Body of pancreas (tissue), 4 donors: ENCODE data around the gene PLEKHG5.

Experiments used
- CTCF ChIP-seq, 7 experiments: fragments of 450-650 bp in 4 of 7; fragments of 200-600 bp in 3 of 7; sonication (generic) in 3 of 7; IDR thresholded peaks; one replicate each; pipeline ENCODE4 v1.5.1; 2016 to 2019; ENCODE audit warnings: antibody characterized with exemption in 7 of 7
- POLR2A ChIP-seq, 3 donors: fragments of 450-650 bp; IDR thresholded peaks; one replicate each; pipeline ENCODE4 v1.6.1; 2016; ENCODE audit warnings: antibody characterized with exemption in 3 of 3, mild to moderate bottlenecking in 2 of 3

DNA sequence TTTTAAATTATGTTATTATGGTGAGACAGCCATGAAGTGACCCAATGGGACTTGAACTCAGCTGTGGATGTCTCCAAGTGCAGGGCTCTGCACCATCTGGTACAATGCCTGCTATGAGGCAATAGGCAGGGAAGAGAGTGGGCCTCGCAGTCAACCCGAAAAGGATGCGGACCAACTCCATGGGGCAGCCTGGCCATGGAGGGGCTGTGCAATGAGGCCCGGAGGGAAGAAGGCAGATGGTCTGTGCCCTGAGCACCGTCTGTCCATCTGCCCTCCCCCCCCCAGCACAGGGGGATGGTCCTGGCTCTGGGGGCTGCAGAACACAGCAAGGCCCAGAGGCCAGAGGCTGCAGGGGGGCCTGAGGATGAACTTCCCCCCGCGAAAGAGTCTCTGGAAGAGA is 49.9 kb downstream of the PLEKHG5 start:
- TF ChIP-seq POLR2A (IDR thresholded peaks at IDR 0.05) (no peak), CTCF (IDR thresholded peaks at IDR 0.05) (no peak)
